ENCODE data around the gene NOD2. TPM values are rescaled to one million over a fixed set of nuclear protein-coding genes. Genes with fewer than 3 reads are reported as not detected.

The NOD2 gene
- total RNA-seq, 1 experiment from 2014 or later = not detected

DNA sequence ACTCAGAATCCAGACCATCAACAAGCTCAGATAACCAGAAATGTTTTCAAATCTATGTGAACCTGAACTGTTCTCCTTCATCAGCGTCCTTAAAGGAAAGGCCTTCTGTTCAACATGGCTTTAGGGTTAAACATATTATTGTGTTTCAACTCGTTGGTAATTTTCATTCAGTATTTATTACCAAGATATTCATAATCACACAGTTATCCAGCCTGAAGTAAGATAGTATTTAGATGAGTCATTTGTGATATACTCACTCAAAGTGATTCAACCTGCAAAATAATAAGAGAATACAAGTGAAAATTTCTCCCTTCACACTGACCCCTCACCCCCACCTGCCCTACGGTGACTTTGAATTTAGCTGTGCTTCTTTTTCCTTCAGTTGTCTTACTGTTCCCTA is 51.5 kb downstream of the NOD2 start:
- intact Hi-C loops (cut with micrococcal nuclease; ENCODE audit: unreplicated experiment) = no loop called here
- no peaks in the 10 kb centered on the region for H3K4me1 ChIP-seq (ENCODE audit: control insufficient read depth, insufficient read depth, low read length)
- ATAC-seq = no peak
- in situ Hi-C loops (cut with HindIII; ENCODE audit: low pct_unique_long_range_greater_than_20kb, low sequenced_read_pairs) = no loop called here
- BruUV-seq (replicated peaks) = no TSS peak
- no peak overlapping the region for H3K27ac ChIP-seq (ENCODE audit: low read length)
- no peaks in the 10 kb centered on the region for H3K27me3 ChIP-seq (ENCODE audit: control insufficient read depth, insufficient read depth, low read length)
- DNase-seq (ENCODE audit: low read depth, low spot score) = no peak
- no peaks in the 10 kb centered on the region for H3K9me3 ChIP-seq (ENCODE audit: control insufficient read depth, insufficient read depth, low read depth, low read length)
- H3K36me3 ChIP-seq (ENCODE audit: control insufficient read depth, insufficient read depth, low read length) = no peaks in the 10 kb centered on the region
- TF ChIP-seq SIN3A (IDR thresholded peaks at IDR 0.05; ENCODE audit: borderline replicate concordance, insufficient read depth, low read depth, low read length) = no peak
- TF ChIP-seq, protein P1, sequence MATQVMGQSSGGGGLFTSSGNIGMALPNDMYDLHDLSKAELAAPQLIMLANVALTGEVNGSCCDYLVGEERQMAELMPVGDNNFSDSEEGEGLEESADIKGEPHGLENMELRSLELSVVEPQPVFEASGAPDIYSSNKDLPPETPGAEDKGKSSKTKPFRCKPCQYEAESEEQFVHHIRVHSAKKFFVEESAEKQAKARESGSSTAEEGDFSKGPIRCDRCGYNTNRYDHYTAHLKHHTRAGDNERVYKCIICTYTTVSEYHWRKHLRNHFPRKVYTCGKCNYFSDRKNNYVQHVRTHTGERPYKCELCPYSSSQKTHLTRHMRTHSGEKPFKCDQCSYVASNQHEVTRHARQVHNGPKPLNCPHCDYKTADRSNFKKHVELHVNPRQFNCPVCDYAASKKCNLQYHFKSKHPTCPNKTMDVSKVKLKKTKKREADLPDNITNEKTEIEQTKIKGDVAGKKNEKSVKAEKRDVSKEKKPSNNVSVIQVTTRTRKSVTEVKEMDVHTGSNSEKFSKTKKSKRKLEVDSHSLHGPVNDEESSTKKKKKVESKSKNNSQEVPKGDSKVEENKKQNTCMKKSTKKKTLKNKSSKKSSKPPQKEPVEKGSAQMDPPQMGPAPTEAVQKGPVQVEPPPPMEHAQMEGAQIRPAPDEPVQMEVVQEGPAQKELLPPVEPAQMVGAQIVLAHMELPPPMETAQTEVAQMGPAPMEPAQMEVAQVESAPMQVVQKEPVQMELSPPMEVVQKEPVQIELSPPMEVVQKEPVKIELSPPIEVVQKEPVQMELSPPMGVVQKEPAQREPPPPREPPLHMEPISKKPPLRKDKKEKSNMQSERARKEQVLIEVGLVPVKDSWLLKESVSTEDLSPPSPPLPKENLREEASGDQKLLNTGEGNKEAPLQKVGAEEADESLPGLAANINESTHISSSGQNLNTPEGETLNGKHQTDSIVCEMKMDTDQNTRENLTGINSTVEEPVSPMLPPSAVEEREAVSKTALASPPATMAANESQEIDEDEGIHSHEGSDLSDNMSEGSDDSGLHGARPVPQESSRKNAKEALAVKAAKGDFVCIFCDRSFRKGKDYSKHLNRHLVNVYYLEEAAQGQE (IDR thresholded peaks at IDR 0.05; ENCODE audit: insufficient read depth in 1 of 2, low read depth in 2 of 2, low read length in 1 of 2) = no peak
- TF ChIP-seq TCF7L2 (IDR thresholded peaks at IDR 0.05; ENCODE audit: low read depth, low read length) = no peak
- TF ChIP-seq, protein P2, sequence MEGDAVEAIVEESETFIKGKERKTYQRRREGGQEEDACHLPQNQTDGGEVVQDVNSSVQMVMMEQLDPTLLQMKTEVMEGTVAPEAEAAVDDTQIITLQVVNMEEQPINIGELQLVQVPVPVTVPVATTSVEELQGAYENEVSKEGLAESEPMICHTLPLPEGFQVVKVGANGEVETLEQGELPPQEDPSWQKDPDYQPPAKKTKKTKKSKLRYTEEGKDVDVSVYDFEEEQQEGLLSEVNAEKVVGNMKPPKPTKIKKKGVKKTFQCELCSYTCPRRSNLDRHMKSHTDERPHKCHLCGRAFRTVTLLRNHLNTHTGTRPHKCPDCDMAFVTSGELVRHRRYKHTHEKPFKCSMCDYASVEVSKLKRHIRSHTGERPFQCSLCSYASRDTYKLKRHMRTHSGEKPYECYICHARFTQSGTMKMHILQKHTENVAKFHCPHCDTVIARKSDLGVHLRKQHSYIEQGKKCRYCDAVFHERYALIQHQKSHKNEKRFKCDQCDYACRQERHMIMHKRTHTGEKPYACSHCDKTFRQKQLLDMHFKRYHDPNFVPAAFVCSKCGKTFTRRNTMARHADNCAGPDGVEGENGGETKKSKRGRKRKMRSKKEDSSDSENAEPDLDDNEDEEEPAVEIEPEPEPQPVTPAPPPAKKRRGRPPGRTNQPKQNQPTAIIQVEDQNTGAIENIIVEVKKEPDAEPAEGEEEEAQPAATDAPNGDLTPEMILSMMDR (IDR thresholded peaks at IDR 0.05) = no peak
- ChIA-PET POLR2A (no interaction called here), CTCF (no interaction called here)
- H3K4me3 ChIP-seq (ENCODE audit: low read depth in 2 of 2, low read length in 2 of 2) = no peak overlapping the region

DNA sequence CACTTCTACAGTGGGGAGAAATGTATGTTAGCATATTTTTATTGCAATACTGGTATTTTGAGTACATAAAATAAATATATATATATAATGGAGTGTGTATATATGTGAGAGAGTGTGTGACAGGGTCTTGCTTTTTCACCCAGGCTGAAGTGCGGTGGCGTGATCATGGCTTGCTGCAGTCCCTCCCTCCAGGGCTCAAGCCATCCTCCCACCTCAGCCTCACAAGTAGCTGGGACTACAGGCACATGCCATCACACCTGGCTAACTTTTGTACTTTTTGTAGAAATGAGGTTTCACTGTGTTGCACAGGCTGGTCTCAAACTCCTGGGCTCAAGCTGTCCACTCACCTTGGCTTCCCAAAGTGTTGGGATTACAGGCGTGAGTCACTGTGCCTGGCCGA is 52.5 kb downstream of the NOD2 start:
- no peaks in the 10 kb centered on the region for H3K36me3 ChIP-seq (ENCODE audit: control insufficient read depth, insufficient read depth, low read length)
- DNase-seq (ENCODE audit: low read depth, low spot score) = no peak
- intact Hi-C loops (cut with micrococcal nuclease; ENCODE audit: unreplicated experiment) (no loop called here), in situ Hi-C loops (cut with HindIII; ENCODE audit: low pct_unique_long_range_greater_than_20kb, low sequenced_read_pairs) (no loop called here)
- H3K9me3 ChIP-seq (ENCODE audit: control insufficient read depth, insufficient read depth, low read depth, low read length) = no peaks in the 10 kb centered on the region
- H3K27me3 ChIP-seq (ENCODE audit: control insufficient read depth, insufficient read depth, low read length) = no peaks in the 10 kb centered on the region
- H3K4me1 ChIP-seq (ENCODE audit: control insufficient read depth, insufficient read depth, low read length) = no peaks in the 10 kb centered on the region
- TF ChIP-seq, protein P2 (IDR thresholded peaks at IDR 0.05) = no peak
- no peak for TF ChIP-seq TCF7L2 (IDR thresholded peaks at IDR 0.05; ENCODE audit: low read depth, low read length)
- TF ChIP-seq POLR2AphosphoS5 (IDR thresholded peaks at IDR 0.05; ENCODE audit: low read depth, low read length) = no peak
- TF ChIP-seq, protein P1 (IDR thresholded peaks at IDR 0.05; ENCODE audit: insufficient read depth in 1 of 2, low read depth in 2 of 2, low read length in 1 of 2) = no peak
- TF ChIP-seq SIN3A (IDR thresholded peaks at IDR 0.05; ENCODE audit: borderline replicate concordance, insufficient read depth, low read depth, low read length) = no peak
- no peak overlapping the region for H3K27ac ChIP-seq (ENCODE audit: low read length)
- ChIA-PET POLR2A (no interaction called here), CTCF (interaction anchor here (0.7 kb wide), 1 partner anchor 1258 kb away, joined by 5 read pairs; no protein-coding TSS in a partner anchor)
- H3K4me3 ChIP-seq (ENCODE audit: low read depth in 2 of 2, low read length in 2 of 2) = no peak overlapping the region
- BruUV-seq (replicated peaks) = no TSS peak
- ATAC-seq = no peak

All from Panc1 (cell line).